K562 (cell line): Measurements from ENCODE around the gene RPTOR. TPM values are rescaled to one million over a fixed set of nuclear protein-coding genes. Genes with fewer than 3 reads are reported as not detected.
A peak's percentile ranks its signal among the peaks of the same experiment; 100 is the strongest.

Experiments
- ELF4 ChIP-seq: fragments of 450-650 bp; formaldehyde crosslinking; IDR thresholded peaks from 2 replicates; pipeline ENCODE4 v1.4.0; 2022; ENCODE audit warnings: missing genetic modification characterization
- EP300 ChIP-seq: IDR thresholded peaks from 2 replicates; pipeline ENCODE4 v1.6.1; 2012; ENCODE audit warnings: low read length, improper control_type of control experiment
- EWSR1 ChIP-seq: fragments of 450-650 bp; IDR thresholded peaks from 2 replicates; pipeline ENCODE4 v1.6.1; 2018; ENCODE audit warnings: borderline replicate concordance, mild to moderate bottlenecking, low read depth, moderate library complexity; ENCODE audit not compliant: partially characterized antibody
- FOXK2 ChIP-seq, 2 experiments: fragments of 450-650 bp; IDR thresholded peaks in 1 of 2; conservative IDR thresholded peaks in 1 of 2; 2 replicates each; pipeline ENCODE4 v1.6.1; 2016; ENCODE audit warnings: low read depth in 2 of 2, mild to moderate bottlenecking in 1 of 2
- HDAC2 ChIP-seq: fragments of 450-650 bp; IDR thresholded peaks from 2 replicates; pipeline ENCODE4 v1.6.1; 2016; ENCODE audit warnings: mild to moderate bottlenecking
- HDGF ChIP-seq: fragments of 450-650 bp; IDR thresholded peaks from 2 replicates; pipeline ENCODE4 v1.6.1; 2016
- MYC ChIP-seq, 2 experiments: fragments of 250-450 bp in 1 of 2; sonication (Bioruptor Pico) in 1 of 2; IDR thresholded peaks; 2 replicates each; pipeline versions ENCODE4 v1.5.1 to v1.6.1; 2012 to 2021; ENCODE audit warnings: low read depth in 2 of 2, borderline replicate concordance in 1 of 2, improper control_type of control experiment in 1 of 2, low read length in 1 of 2, mild to moderate bottlenecking in 1 of 2, moderate library complexity in 1 of 2
- PHF8 ChIP-seq: fragments of 200-600 bp; sonication (generic); IDR thresholded peaks from 2 replicates; pipeline ENCODE4 v1.6.1; 2012; ENCODE audit warnings: mixed run types, mild to moderate bottlenecking, inconsistent platforms, low read length, moderate library complexity, borderline replicate concordance
- PML ChIP-seq: IDR thresholded peaks from 2 replicates; pipeline ENCODE4 v1.6.1; 2012; ENCODE audit warnings: low read length, inconsistent platforms
- REST ChIP-seq, 2 experiments: fragments of 450-650 bp; formaldehyde crosslinking in 1 of 2; IDR thresholded peaks; 2 replicates each; pipeline versions ENCODE4 v1.4.0 to v1.6.1; 2014 to 2020; ENCODE audit warnings: mild to moderate bottlenecking in 2 of 2, borderline replicate concordance in 1 of 2, low read depth in 1 of 2
- SIN3B ChIP-seq: fragments of 450-650 bp; IDR thresholded peaks from 2 replicates; pipeline ENCODE4 v1.6.1; 2017; ENCODE audit warnings: low read depth, mild to moderate bottlenecking, moderate library complexity
- TARDBP ChIP-seq: fragments of 450-650 bp; IDR thresholded peaks from 2 replicates; pipeline ENCODE4 v1.6.1; 2016
- TOE1 ChIP-seq, 2 experiments: fragments of 450-650 bp in 1 of 2; sonication (generic) in 1 of 2; formaldehyde crosslinking in 1 of 2; IDR thresholded peaks; 2 replicates each; pipeline versions ENCODE4 v1.7.1 to v1.8.0; 2016 to 2022; ENCODE audit warnings: borderline replicate concordance in 2 of 2, mild to moderate bottlenecking in 2 of 2, antibody characterized with exemption in 1 of 2, inconsistent platforms in 1 of 2, low read depth in 1 of 2, missing genetic modification reagents in 1 of 2, moderate library complexity in 1 of 2
- ZBTB43 ChIP-seq: sonication (generic); formaldehyde crosslinking; IDR thresholded peaks from 2 replicates; pipeline ENCODE4 v1.8.0; 2023; ENCODE audit warnings: mild to moderate bottlenecking, missing genetic modification reagents
- ZNF23 ChIP-seq: fragments of 250-450 bp; sonication (Bioruptor Pico); IDR thresholded peaks from 2 replicates; pipeline ENCODE4 v1.4.0; 2020; ENCODE audit warnings: mild to moderate bottlenecking
- polyA plus RNA-seq, 8 experiments: library from polyadenylated mRNA; depleted of rRNA in 4 of 8; stranded (reverse) in 5 of 8; unstranded in 3 of 8; fragments of >200 nt; fragmentation: Nextera tagmentation in 2 of 8; fragmentation: Illumina TruSeq in 1 of 8; extraction: Ambion mirVana in 2 of 8; extraction: Trizol in 1 of 8; gene quantifications; 2 replicates each; pipeline versions ENCODE4 v1.2.1 to v1.2.3, GENCODE V29; 2011 to 2014; ENCODE audit warnings: inconsistent platforms in 1 of 8, missing spikeins in 1 of 8
- total RNA-seq, 7 experiments: library from RNA; depleted of rRNA in 6 of 7; stranded (reverse); fragments of >200 nt in 6 of 7; fragmentation: Illumina TruSeq in 2 of 7; extraction: Trizol in 2 of 7; gene quantifications; 2 replicates each; pipeline versions ENCODE4 v1.2.1 to v1.2.3, GENCODE V29; 2011 to 2021; ENCODE audit warnings: low replicate concordance in 1 of 7
- TF ChIP-seq, protein P1 (sequence below): fragments of 250-450 bp; sonication (Bioruptor Pico); IDR thresholded peaks from 2 replicates; pipeline ENCODE4 v1.8.0; 2021; ENCODE audit warnings: borderline replicate concordance, mild to moderate bottlenecking, moderate library complexity; ENCODE audit not compliant: poor library complexity, severe bottlenecking

RPTOR gene
- total and polyA plus RNA-seq, 9 of the 15 experiments (the other 6 are each of a cell fraction or from before 2014, with no cell fraction given), result 0.24 to 54.1 (median 10.2) TPM

GRCh38 chr17:80892019-80892855 lies 347.6 kb downstream of the RPTOR start (continued):
- TF ChIP-seq MYC (IDR thresholded peaks at IDR 0.05; ENCODE audit: low read depth, low read length), result peak; percentile 86
- TF ChIP-seq MYC (CRISPR knock-in tag; IDR thresholded peaks at IDR 0.05; ENCODE audit: borderline replicate concordance, low read depth), result no peak
- no peak for TF ChIP-seq EWSR1
- peak; percentile 36 for TF ChIP-seq EP300
- TF ChIP-seq, protein P1, sequence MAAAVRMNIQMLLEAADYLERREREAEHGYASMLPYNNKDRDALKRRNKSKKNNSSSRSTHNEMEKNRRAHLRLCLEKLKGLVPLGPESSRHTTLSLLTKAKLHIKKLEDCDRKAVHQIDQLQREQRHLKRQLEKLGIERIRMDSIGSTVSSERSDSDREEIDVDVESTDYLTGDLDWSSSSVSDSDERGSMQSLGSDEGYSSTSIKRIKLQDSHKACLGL (CRISPR knock-in tag), result no peak
- TF ChIP-seq PHF8, result peak; percentile 16; the same call in 1 of the 2 replicates
- no peak for TF ChIP-seq ELF4 (CRISPR knock-in tag)
- 0 out of 2 replicates have a peak, but pooled peaks have one; percentile 44 for TF ChIP-seq TARDBP
- peak; percentile 52; the same call in 1 of the 2 replicates for TF ChIP-seq TOE1 (IDR thresholded peaks at IDR 0.05; ENCODE audit: borderline replicate concordance)
- no peak for TF ChIP-seq TOE1 (CRISPR knock-in tag; IDR thresholded peaks at IDR 0.05; ENCODE audit: borderline replicate concordance, low read depth)
- TF ChIP-seq HDGF, result 0 out of 2 replicates have a peak, but pooled peaks have one; percentile 42
- TF ChIP-seq REST (IDR thresholded peaks at IDR 0.05; ENCODE audit: borderline replicate concordance), result no peak
- no peak for TF ChIP-seq REST (CRISPR knock-in tag; IDR thresholded peaks at IDR 0.05; ENCODE audit: low read depth)
- TF ChIP-seq PML, result 0 out of 2 replicates have a peak, but pooled peaks have one; percentile 33
- no peak for TF ChIP-seq ZNF23 (CRISPR knock-in tag)
- peak; percentile 96 for TF ChIP-seq HDAC2
- TF ChIP-seq FOXK2 (conservative IDR thresholded peaks at IDR 0.05 in 1 of 2, IDR thresholded peaks at IDR 0.05 in 1 of 2; ENCODE audit: low read depth in 2 of 2), result peak; percentile 73; a peak in 3 of 4 replicates
- TF ChIP-seq SIN3B, result no peak
- no peak for TF ChIP-seq ZBTB43 (CRISPR knock-in tag)
